HFFc6 (cell line): ENCODE data around the gene PCARE. TPM values are rescaled to one million over a fixed set of nuclear protein-coding genes. Genes with fewer than 3 reads are reported as not detected.

Experiments used
- DNase-seq: peaks from one replicate; pipeline ENCODE4 v3.0.0-alpha.2; 2018
- H3K27ac Mint-ChIP-seq: 2 replicates; pipeline ENCODE4 v1.8.0; 2020; ENCODE audit warnings: mild to moderate bottlenecking, mixed read lengths
- H3K27me3 Mint-ChIP-seq: 2 replicates; pipeline ENCODE4 v1.8.0; 2021; ENCODE audit warnings: mild to moderate bottlenecking, moderate library complexity, mixed read lengths; ENCODE audit not compliant: insufficient read depth
- H3K36me3 Mint-ChIP-seq: 2 replicates; pipeline ENCODE4 v1.8.0; 2021; ENCODE audit warnings: low read depth, mixed read lengths
- H3K4me1 Mint-ChIP-seq: 2 replicates; pipeline ENCODE4 v1.8.0; 2020; ENCODE audit warnings: low read depth, mixed read lengths
- H3K4me3 Mint-ChIP-seq: 2 replicates; pipeline ENCODE4 v1.8.0; 2020; ENCODE audit warnings: mild to moderate bottlenecking, moderate library complexity, mixed read lengths
- H3K9me3 Mint-ChIP-seq: 2 replicates; pipeline ENCODE4 v1.8.0; 2020; ENCODE audit warnings: mild to moderate bottlenecking, mixed read lengths
- CTCF ChIP-seq: fragments of 200-600 bp; sonication (generic); IDR thresholded peaks from 2 replicates; pipeline ENCODE4 v1.5.0; 2021; ENCODE audit warnings: antibody characterized with exemption, mild to moderate bottlenecking
- total RNA-seq, 6 experiments: library from RNA; stranded (reverse); fragmentation: NEBNext Ultra II Directional; extraction: Animal tissue kit (Norgen Biotek cat#: 25700); gene quantifications; 2 replicates in 1 of 6; 3 replicates in 5 of 6; pipeline ENCODE4 v1.2.3, GENCODE V29; 2021

PCARE gene
- total RNA-seq, 6 experiments from 2014 or later, result not detected

- Mint-ChIP-seq H3K4me1 (peaks cover 17% of the 10 kb centered on the region), H3K4me3 (no peak overlapping the region), H3K36me3 (no peaks in the 10 kb centered on the region), H3K9me3 (no peaks in the 10 kb centered on the region), H3K27me3 (peaks cover 21% of the 10 kb centered on the region; the same call in 1 of the 2 replicates), H3K27ac (no peak overlapping the region)
- no peak for DNase-seq
- no peak for TF ChIP-seq CTCF
Measured at GRCh38 chr2:29061176-29061575, 13.1 kb downstream of the PCARE start.

DNA sequence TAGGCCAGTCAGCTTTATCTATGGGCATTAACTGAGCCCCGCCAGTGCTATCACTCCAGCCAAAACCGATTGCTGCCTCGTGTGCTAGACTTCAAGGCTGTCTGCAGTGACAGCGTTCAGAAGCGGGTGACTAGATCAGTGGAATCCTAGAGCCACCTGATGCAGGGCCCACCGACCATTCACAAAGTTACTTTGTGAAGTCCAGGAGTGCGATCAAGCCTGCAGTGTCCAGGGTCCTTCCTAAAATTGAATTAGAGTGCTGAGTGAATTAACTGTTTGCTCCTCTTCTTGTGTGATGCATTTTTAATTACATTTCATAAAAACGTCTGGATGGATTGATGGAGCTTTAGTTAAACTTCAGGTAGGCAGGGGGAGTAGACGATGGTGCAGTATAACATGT lies 13.9 kb downstream of the PCARE start:
- no peak overlapping the region for H3K4me3 Mint-ChIP-seq
- no peak for DNase-seq
- H3K9me3 Mint-ChIP-seq, result no peaks in the 10 kb centered on the region
- no peak overlapping the region for H3K27ac Mint-ChIP-seq
- TF ChIP-seq CTCF, result no peak
- H3K36me3 Mint-ChIP-seq, result no peaks in the 10 kb centered on the region
- H3K4me1 Mint-ChIP-seq, result peaks cover 17% of the 10 kb centered on the region
- peaks cover 21% of the 10 kb centered on the region; the same call in 1 of the 2 replicates for H3K27me3 Mint-ChIP-seq

- Mint-ChIP-seq H3K4me1 (peaks cover 16% of the 10 kb centered on the region), H3K9me3 (no peaks in the 10 kb centered on the region), H3K36me3 (no peaks in the 10 kb centered on the region), H3K27me3 (peaks cover 21% of the 10 kb centered on the region; the same call in 1 of the 2 replicates), H3K27ac (no peak overlapping the region), H3K4me3 (no peak overlapping the region)
- TF ChIP-seq CTCF, result no peak
- DNase-seq, result no peak
Measured at GRCh38 chr2:29059624-29060023, 14.7 kb downstream of the PCARE start.

DNA sequence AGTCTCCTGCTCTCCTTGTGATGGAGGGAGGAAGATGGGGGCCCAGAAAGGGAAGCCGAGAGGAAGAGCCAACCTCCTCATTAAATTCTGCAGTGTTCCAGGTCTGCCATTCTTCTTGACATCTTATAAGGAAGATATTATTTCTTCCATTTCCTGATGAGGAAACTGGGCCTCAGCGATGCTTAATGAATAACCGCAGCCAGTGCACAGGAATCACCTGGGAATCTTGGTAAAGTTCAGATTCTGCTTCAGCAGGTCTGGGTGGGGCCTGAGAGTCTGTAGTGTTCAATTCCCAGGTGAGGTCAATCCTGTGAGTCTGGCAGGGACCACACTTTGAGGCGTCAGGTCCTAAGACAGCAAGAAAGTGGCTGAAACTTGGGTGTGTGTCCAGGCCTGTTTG lies 17.3 kb downstream of the PCARE start:
- peaks cover 26% of the 10 kb centered on the region for H3K27me3 Mint-ChIP-seq
- no peak overlapping the region for H3K27ac Mint-ChIP-seq
- no peaks in the 10 kb centered on the region for H3K9me3 Mint-ChIP-seq
- H3K4me3 Mint-ChIP-seq, result no peak overlapping the region
- H3K4me1 Mint-ChIP-seq, result no peaks in the 10 kb centered on the region
- TF ChIP-seq CTCF, result no peak
- DNase-seq, result no peak
- no peaks in the 10 kb centered on the region for H3K36me3 Mint-ChIP-seq

DNA sequence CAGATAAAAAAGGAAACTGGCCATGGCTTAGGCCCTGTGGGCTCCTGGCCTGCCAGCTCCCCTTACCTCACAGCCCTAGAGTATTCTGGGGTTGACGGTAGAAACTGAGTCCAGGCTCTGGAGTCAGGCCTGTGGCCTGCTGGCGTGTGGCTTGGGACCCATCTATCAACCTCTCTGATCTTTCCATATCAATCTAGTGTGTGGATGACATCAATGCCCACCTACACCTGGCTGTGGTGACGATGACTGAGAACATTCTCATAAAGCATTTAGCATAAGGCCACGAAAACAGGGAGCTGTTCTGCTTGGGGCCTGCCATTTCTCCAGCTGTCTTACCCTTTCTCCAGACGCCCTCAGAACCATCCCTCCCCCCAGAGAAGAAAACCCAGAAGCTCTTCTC lies 17.9 kb downstream of the PCARE start:
- Mint-ChIP-seq H3K27me3 (peaks cover 22% of the 10 kb centered on the region), H3K27ac (no peak overlapping the region), H3K9me3 (no peaks in the 10 kb centered on the region), H3K4me1 (no peaks in the 10 kb centered on the region), H3K4me3 (no peak overlapping the region), H3K36me3 (no peaks in the 10 kb centered on the region)
- no peak for DNase-seq
- TF ChIP-seq CTCF, result no peak

DNA sequence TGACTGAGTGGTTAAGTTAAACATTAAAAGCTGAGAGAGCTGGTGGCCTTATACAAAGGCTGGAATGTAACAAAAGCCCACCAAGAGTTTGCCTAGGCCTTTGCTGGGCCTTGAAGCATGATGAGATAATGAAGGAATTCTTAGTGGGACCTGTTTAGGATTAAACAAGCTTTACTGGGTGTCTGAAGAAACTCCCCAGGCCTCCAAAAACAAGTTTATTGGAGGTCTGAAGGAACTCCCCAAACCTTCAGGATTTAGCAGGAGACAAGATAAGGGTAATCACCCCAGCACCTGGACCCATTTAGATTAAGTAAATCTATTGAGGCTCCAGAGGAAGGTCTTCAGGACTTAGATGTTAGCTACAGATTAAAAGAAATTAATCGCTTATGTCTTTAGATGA lies 18.7 kb downstream of the PCARE start:
- DNase-seq, result no peak

More for the DNA sequence above, 18.7 kb downstream of the PCARE start:
- TF ChIP-seq CTCF, result no peak
- Mint-ChIP-seq H3K27ac (no peak overlapping the region), H3K4me1 (no peaks in the 10 kb centered on the region), H3K36me3 (no peaks in the 10 kb centered on the region), H3K9me3 (no peaks in the 10 kb centered on the region), H3K27me3 (peaks cover 15% of the 10 kb centered on the region), H3K4me3 (no peak overlapping the region)
